GM19372 (cell line): Measurements from ENCODE around the gene ALDH1A1.
"Not testable (repeated sequence)": the region's sequence is repeated elsewhere in the genome, so short reads cannot be mapped to it uniquely, and the experiment has no call there.

ENCODE experiments used
- ATAC-seq: cut with Tn5 transposase; IDR thresholded peaks from one replicate; pipeline ENCODE4 v1.9.1; 2021; ENCODE audit warnings: mild to moderate bottlenecking, low read depth, moderate library complexity; ENCODE audit not compliant: unreplicated experiment

Gene ALDH1A1

DNA sequence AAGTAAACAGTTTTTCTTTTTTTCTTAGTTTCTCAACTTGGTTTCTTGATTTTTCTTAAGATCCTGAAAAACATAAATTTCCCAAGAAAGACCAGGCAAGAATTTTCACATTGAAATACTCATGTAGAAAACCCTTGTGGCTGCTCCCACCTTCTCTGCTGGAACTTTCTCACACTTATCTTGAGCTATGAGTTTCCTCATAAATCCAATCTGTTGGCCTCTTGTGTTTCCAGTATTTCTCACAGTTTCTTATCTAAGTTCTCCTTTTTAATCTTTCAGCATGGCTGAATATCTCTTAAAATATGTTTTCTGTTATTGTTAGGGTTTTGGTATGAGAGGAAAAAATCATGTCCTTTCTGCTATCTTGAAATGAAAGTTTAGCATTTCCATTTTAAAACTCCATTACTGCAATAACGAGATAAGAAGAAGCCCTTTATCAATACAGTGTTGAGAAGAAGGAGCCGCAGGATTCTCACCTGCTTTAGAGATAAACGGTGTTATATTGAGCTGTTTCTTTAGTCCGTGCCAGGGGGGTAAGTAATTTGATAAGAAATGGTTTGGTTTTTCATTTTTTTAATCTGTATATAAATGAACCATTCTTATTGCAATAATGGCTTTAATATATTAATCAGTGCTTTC is 89.3 kb downstream of the ALDH1A1 start:
- ATAC-seq, result no peak

DNA sequence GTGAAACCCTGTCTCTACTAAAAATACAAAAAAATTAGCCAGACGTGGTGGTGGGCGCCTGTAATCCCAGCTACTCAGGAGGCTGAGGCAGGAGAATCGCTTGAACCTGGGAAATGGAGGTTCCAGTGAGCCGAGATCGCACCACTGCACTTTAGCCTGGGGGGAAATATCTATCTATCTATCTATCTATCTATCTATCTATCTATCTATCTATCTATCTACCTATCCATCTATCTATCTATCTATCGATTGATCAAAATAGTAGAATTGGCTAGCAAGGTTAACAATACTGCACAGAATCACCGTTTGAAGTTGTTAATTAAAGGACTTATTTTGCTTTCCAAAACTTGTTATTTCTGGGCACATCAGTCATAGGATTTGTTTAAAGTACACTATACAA is 90.1 kb downstream of the ALDH1A1 start:
- not testable (repeated sequence) for ATAC-seq

DNA sequence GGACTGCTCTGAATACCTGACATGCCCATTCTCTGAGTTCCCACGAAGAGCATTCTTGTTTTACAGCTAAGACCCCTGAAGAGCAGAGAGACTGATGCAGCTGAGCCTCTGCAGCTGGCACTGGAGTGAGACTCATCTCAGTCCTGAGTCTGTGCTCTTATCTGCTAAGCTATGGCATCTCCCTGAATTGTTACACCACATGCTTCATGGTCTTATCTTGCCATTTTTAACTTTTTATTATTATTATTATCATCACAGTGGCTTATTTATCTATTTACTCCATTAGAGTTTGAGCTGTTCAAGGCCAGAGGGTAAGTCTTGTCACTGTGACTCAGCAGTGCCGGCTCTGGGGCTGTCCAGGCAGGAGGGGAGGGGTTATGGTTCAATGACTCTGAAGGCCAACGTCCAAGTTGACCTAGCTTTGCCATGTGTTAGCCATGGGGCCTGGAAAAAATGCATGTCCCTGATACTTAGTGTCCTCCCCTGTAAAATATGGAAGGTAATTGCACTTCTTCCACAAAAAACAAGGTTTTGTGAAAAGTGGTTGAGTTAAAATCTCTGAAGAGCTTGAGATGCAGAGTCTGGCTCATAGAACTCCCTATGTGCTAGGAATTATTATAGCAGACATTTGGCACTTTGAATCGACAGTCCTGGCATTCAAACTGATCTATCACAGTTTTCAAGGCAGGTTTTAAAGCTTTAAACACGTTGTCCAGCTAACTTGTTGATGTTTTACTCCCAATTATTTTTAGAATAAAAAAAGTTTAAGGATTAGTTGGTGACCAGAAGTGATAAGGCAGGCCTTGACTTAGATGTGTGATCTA is 94.6 kb downstream of the ALDH1A1 start:
- no peak for ATAC-seq

DNA sequence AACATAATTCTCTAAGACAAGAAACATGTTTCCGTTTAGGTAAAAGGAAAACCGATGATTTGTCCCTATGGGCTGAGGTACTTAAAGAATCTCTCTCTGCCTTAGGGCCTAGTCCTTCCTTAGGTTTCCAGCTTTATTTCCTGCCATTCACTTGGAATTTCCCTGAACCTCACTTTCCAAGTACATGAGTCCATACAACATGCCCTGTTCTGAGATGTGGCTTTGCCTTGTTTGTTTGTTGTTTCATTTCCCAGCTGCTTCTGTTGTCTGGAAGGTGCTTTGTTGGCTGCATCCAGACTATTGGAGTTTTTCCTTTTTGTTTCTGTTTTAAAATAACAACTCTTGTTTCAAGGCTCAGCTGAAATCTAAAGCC is 95.2 kb downstream of the ALDH1A1 start:
- ATAC-seq, result no peak

DNA sequence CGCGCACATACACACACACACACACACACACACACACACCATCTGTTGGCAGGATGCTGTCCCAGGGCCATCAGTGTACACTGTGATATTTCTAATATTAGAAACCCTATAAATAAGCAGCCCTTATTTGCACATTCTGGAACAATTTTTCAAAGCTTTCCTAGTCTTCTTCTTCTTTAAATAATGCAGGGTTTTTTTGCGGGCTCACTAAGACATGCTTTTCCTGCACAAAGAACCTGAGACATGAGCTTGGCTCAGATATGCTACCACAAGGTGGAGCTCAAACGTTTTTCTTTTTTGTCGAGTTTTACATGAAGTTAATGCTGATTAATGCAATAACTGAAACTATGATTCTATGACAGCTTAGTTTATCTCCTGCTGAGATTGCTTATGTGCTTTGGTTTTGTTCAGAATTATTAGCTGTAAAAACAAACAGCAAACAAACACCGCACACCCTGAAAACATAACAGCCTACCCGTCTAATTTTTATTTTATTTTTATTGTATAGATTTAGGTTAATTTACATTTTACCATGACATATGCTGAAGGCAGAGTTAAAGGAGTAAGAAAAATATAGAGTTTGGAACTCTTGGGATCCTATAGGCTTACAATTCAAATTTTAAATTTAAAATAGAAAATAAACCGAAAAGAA is 95.8 kb downstream of the ALDH1A1 start:
- peak; percentile 58 for ATAC-seq

DNA sequence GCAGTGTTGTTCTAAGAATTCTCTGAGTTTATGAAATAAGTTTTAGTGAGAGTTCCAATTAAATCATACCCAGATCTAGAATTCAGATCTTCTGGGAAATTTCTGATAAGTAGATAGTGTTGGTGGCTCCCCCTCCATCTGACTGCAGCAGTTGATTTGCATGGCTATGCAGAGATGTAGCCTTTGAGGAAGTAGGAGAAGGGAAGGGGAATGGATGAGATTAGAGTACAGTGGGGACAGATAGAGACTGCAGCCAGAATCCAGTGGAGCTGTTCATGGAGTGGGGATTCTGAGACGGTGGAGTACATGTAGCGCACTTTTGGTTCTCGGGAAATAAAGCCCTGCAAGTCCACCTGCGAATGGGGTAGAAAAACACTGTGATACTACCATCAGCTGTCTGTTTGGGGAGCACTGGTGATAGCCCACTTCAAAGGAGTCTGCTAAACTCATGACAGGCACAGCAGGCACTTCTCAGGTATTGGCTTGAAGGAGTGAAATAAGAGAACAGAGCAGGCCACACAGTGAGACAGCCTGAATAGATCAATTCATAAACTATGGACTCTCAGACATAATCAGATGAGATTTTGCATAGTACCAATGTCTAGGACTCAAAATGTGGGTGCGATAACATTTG is 96.8 kb downstream of the ALDH1A1 start:
- ATAC-seq, result no peak

DNA sequence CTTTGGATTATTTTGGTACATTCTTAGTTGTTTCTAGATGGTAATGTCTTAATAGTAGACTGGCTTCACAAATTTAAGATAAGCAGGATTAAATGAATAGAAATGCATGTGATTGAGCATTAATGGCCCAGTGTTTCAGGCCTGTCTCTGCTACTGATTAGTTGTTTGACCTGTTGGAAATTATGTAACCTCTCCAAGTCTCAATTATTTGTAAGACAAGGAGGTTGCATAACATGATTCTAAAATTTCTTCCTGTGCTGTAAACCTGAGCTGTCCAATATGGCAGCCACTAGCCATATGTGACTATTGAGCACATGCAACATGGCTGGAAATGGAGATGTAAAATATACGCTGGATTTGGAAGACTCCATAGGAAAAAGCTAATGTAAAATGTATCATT is 97.5 kb downstream of the ALDH1A1 start:
- ATAC-seq, result no peak
